ENCODE results near the gene NKG7.

DNA sequence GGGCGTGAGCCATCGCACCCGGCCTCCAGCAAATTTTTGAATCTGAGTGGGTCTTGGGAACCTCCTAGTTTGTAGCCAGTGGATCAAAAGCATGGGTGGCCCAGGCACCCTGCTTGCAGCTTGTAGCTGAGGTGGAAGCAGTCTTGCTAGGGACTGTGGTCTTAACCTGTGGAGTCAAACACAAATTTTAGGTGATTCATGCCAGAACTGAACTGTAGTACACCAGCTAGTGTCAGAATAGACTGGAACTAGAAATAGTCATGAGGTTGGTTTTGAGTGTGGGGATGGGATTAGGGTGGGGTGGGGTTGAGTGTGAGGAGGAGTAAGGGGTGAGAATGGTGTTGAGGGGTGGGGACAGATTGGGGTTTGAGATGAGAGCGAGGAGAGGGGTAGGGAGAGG, 9.6 kb upstream of the NKG7 start:
- TF ChIP-seq POLR2A (IDR thresholded peaks at IDR 0.05) = no peak
- TF ChIP-seq, protein P1, sequence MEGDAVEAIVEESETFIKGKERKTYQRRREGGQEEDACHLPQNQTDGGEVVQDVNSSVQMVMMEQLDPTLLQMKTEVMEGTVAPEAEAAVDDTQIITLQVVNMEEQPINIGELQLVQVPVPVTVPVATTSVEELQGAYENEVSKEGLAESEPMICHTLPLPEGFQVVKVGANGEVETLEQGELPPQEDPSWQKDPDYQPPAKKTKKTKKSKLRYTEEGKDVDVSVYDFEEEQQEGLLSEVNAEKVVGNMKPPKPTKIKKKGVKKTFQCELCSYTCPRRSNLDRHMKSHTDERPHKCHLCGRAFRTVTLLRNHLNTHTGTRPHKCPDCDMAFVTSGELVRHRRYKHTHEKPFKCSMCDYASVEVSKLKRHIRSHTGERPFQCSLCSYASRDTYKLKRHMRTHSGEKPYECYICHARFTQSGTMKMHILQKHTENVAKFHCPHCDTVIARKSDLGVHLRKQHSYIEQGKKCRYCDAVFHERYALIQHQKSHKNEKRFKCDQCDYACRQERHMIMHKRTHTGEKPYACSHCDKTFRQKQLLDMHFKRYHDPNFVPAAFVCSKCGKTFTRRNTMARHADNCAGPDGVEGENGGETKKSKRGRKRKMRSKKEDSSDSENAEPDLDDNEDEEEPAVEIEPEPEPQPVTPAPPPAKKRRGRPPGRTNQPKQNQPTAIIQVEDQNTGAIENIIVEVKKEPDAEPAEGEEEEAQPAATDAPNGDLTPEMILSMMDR (IDR thresholded peaks at IDR 0.05) = no peak

All from suprapubic skin (tissue), 3 donors.